Measurements from ENCODE around the gene HHATL. TPM values are rescaled to one million over a fixed set of nuclear protein-coding genes. Genes with fewer than 3 reads are reported as not detected.

Gene HHATL
- total and polyA plus RNA-seq, 2 of the 8 experiments (the other 6 are each of a cell fraction or from before 2014, with no cell fraction given): 0.18 TPM; not detected in 1

DNA sequence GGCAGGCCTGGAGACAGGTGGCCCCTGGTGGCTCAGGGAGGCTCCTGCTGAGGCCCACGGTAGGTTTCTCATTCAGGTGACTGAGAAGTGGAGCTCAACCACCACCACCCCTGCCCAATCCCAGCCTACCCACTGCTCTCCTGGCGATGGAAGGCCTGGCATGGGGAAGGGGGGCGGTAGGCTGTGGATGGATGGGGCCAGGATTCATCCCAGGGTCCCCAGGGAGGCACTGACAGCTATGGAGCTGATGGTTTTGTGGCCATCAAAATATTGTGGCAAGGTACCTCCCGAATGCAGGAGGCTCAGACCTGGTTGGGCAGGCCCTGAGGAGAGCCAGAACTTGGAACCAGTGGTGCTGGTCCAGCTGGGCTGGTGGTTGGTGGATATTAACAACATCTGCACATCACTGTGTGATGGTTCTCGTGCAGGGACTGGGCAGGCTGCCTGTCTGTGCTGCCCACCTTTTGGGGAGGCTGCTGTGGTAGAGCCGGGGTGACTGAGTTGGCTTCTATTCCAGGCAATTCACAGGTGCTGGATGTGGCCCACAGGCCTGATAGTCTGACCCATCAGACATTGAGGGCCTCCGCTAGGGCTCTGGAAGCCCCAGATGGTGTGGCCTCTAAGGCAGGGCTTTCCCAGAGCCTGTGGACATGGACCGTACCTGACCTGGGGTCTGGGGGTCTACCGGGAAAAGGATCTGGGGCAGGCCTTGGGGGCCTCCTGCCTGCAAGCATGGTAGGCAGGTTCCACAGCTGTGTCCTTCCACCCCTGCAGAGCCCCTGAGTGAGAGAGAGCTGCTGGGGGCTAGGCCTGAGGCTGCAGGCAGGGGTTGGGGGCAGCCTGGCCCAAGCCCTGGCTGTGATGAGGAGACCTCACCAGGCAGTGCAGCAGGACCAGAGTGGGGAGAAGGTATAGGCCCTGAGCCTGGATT, 45.7 kb downstream of the HHATL start (continued):
- TF ChIP-seq CHD1 (IDR thresholded peaks at IDR 0.05; ENCODE audit: low read depth, low read length) (no peak), RNF2 (IDR thresholded peaks at IDR 0.05; ENCODE audit: borderline replicate concordance, low read depth, low read length, missing control alignments, poor library complexity, severe bottlenecking) (no peak), TEAD4 (IDR thresholded peaks at IDR 0.05; ENCODE audit: low read depth, low read length) (no peak), SUZ12 (IDR thresholded peaks at IDR 0.05; ENCODE audit: low read length) (no peak), EZH2 (IDR thresholded peaks at IDR 0.05; ENCODE audit: low read depth, low read length, severe bottlenecking) (no peak)
- TF ChIP-seq, protein P1, sequence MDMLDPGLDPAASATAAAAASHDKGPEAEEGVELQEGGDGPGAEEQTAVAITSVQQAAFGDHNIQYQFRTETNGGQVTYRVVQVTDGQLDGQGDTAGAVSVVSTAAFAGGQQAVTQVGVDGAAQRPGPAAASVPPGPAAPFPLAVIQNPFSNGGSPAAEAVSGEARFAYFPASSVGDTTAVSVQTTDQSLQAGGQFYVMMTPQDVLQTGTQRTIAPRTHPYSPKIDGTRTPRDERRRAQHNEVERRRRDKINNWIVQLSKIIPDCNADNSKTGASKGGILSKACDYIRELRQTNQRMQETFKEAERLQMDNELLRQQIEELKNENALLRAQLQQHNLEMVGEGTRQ (IDR thresholded peaks at IDR 0.05; ENCODE audit: low read length): no peak
